Activated naive CD4-positive, alpha-beta T cell treated with Interleukin-2 at 50 U/mL for 16 hours (primary cell): ENCODE results near the gene THAP3.
A peak's percentile ranks its signal among the peaks of the same experiment; 100 is the strongest.

Experiments
- DNase-seq: peaks from one replicate; pipeline ENCODE4 v3.0.0-alpha.2; 2020

The THAP3 gene

GRCh38 chr1:6624710-6625583 lies at the start of gene THAP3:
THAP3 (plus strand) TSS chr1:6624868; CDS start chr1:6625219, 351 bp downstream.
- peak; percentile 88 for DNase-seq

- DNase-seq = no peak
Observed at GRCh38 chr1:6577831-6578525, 46.7 kb upstream of the THAP3 start.

GRCh38 chr1:6578624-6579373 lies 45.9 kb upstream of the THAP3 start:
- no peak for DNase-seq

GRCh38 chr1:6579374-6580118 lies 45.1 kb upstream of the THAP3 start, which contains the start of gene ZBTB48:
ZBTB48 (plus strand) TSS chr1:6579994; CDS start chr1:6580610, 616 bp downstream.
- peak; percentile 98 for DNase-seq

- DNase-seq = no peak
Observed at GRCh38 chr1:6580119-6580592, 44.5 kb upstream of the THAP3 start.

- DNase-seq = no peak
Observed at GRCh38 chr1:6580593-6581409, 43.9 kb upstream of the THAP3 start.

GRCh38 chr1:6581561-6582305 lies 42.9 kb upstream of the THAP3 start:
- no peak for DNase-seq

- DNase-seq = no peak
Observed at GRCh38 chr1:6582370-6582769, 42.3 kb upstream of the THAP3 start.

GRCh38 chr1:6584126-6585080 lies 40.3 kb upstream of the THAP3 start:
- no peak for DNase-seq

- DNase-seq = no peak
Observed at GRCh38 chr1:6585081-6585722, 39.5 kb upstream of the THAP3 start.

- DNase-seq = no peak
Observed at GRCh38 chr1:6585841-6586240, 38.8 kb upstream of the THAP3 start.

GRCh38 chr1:6586404-6586816 lies 38.3 kb upstream of the THAP3 start:
- DNase-seq = no peak

- DNase-seq = no peak
Observed at GRCh38 chr1:6587261-6588005, 37.2 kb upstream of the THAP3 start.

GRCh38 chr1:6588128-6588892 lies 36.4 kb upstream of the THAP3 start:
- no peak for DNase-seq

GRCh38 chr1:6588893-6589520 lies 35.7 kb upstream of the THAP3 start:
- DNase-seq = no peak

GRCh38 chr1:6590046-6590445 lies 34.6 kb upstream of the THAP3 start:
- DNase-seq = no peak

- DNase-seq = no peak
Observed at GRCh38 chr1:6591222-6591621, 33.4 kb upstream of the THAP3 start.
